Measurements from ENCODE around the gene HOATZ.
A peak's percentile ranks its signal among the peaks of the same experiment; 100 is the strongest.

HOATZ gene

GRCh38 chr11:111565114-111565720 is 50.6 kb downstream of the HOATZ start:
- TF ChIP-seq CTCF (IDR thresholded peaks at IDR 0.05; ENCODE audit: extremely low read depth, missing control alignments), result peak; percentile 68
- peak; percentile 56 for DNase-seq (ENCODE audit: low spot score)

- TF ChIP-seq CTCF (IDR thresholded peaks at IDR 0.05; ENCODE audit: extremely low read depth, missing control alignments), result no peak
- no peak for DNase-seq (ENCODE audit: low spot score)
Measured at GRCh38 chr11:111566324-111566723, 51.7 kb downstream of the HOATZ start.

GRCh38 chr11:111569476-111569875 is 54.9 kb downstream of the HOATZ start:
- DNase-seq (ENCODE audit: low spot score), result no peak
- TF ChIP-seq CTCF (IDR thresholded peaks at IDR 0.05; ENCODE audit: extremely low read depth, missing control alignments), result no peak

- no peak for DNase-seq (ENCODE audit: low spot score)
- no peak for TF ChIP-seq CTCF (IDR thresholded peaks at IDR 0.05; ENCODE audit: extremely low read depth, missing control alignments)
Measured at GRCh38 chr11:111570796-111571195, 56.2 kb downstream of the HOATZ start.

- DNase-seq (ENCODE audit: low spot score), result no peak
- TF ChIP-seq CTCF (IDR thresholded peaks at IDR 0.05; ENCODE audit: extremely low read depth, missing control alignments), result no peak
Measured at GRCh38 chr11:111571829-111572501, 57.4 kb downstream of the HOATZ start.

GRCh38 chr11:111572581-111572980 is 58.0 kb downstream of the HOATZ start:
- TF ChIP-seq CTCF (IDR thresholded peaks at IDR 0.05; ENCODE audit: extremely low read depth, missing control alignments), result no peak
- no peak for DNase-seq (ENCODE audit: low spot score)

GRCh38 chr11:111573821-111574249 is 59.3 kb downstream of the HOATZ start:
- DNase-seq (ENCODE audit: low spot score), result no peak
- TF ChIP-seq CTCF (IDR thresholded peaks at IDR 0.05; ENCODE audit: extremely low read depth, missing control alignments), result no peak
